ENCODE results near the gene TECPR1. TPM values are rescaled to one million over a fixed set of nuclear protein-coding genes. Genes with fewer than 3 reads are reported as not detected.

Gene TECPR1
- total RNA-seq, 1 experiment from 2014 or later: 21.5 TPM

DNA sequence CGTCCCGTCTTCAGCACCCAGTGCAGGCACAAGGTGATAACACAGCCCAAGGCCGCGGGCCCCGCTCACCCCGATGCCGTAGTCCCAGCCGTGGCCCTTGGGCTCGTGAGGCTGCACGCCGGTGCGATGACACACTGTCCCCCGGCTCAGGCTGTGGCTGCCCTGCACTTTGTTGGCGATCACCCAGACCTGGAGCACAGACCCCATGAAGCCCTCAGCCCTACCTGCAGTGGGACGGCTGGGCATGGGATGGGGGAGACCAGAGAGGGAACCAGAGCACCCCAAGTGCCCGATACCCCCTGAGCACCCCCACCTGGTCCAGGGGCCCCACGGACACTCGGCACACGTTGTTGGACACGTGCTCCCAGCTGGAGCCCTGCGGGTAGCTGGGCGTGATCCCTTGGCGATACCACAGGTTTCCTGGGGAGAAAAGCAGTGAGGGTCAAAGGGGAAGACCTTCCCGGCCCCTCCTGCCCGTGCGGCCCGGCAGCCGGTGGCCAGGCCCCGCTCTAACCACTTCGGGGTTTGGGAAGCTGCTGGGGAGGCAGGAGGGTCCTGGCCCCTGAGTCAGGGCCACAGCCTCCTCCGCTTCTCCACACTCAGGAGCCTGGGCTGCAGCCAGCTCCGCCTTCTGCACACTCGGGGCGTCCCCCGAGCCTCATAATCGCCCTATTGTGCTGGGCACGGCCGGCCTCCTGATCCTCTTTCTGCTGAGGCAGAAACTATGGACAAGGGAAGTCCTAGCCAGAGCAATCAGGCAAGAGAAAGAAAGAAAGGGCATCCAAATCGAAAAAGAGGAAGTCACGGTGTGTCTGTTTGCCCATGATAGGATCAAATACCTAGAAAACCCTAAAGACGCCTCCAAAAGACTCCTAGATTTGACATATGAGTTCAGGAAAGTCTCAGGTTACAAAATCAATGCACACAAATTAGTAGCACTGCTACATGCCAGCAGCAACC lies 34.1 kb downstream of the TECPR1 start:
- no peak for DNase-seq (ENCODE audit: low spot score)
- POLR2A ChIA-PET: no interaction called here
- TF ChIP-seq HMGXB4 (CRISPR knock-in tag; IDR thresholded peaks at IDR 0.05) (no peak), ERG (CRISPR knock-in tag; IDR thresholded peaks at IDR 0.05) (no peak), USF2 (CRISPR knock-in tag; IDR thresholded peaks at IDR 0.05) (no peak), SMAD4 (CRISPR knock-in tag; IDR thresholded peaks at IDR 0.05) (no peak), ZSCAN18 (CRISPR knock-in tag; IDR thresholded peaks at IDR 0.05) (no peak), ATF2 (CRISPR knock-in tag; IDR thresholded peaks at IDR 0.05; ENCODE audit: borderline replicate concordance, low read depth) (no peak), ZNF232 (CRISPR knock-in tag; IDR thresholded peaks at IDR 0.05) (no peak)
- TF ChIP-seq, protein P1, sequence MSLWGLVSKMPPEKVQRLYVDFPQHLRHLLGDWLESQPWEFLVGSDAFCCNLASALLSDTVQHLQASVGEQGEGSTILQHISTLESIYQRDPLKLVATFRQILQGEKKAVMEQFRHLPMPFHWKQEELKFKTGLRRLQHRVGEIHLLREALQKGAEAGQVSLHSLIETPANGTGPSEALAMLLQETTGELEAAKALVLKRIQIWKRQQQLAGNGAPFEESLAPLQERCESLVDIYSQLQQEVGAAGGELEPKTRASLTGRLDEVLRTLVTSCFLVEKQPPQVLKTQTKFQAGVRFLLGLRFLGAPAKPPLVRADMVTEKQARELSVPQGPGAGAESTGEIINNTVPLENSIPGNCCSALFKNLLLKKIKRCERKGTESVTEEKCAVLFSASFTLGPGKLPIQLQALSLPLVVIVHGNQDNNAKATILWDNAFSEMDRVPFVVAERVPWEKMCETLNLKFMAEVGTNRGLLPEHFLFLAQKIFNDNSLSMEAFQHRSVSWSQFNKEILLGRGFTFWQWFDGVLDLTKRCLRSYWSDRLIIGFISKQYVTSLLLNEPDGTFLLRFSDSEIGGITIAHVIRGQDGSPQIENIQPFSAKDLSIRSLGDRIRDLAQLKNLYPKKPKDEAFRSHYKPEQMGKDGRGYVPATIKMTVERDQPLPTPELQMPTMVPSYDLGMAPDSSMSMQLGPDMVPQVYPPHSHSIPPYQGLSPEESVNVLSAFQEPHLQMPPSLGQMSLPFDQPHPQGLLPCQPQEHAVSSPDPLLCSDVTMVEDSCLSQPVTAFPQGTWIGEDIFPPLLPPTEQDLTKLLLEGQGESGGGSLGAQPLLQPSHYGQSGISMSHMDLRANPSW (CRISPR knock-in tag; conservative IDR thresholded peaks at IDR 0.05; ENCODE audit: low read depth): no peak
- TF ChIP-seq, protein P2, sequence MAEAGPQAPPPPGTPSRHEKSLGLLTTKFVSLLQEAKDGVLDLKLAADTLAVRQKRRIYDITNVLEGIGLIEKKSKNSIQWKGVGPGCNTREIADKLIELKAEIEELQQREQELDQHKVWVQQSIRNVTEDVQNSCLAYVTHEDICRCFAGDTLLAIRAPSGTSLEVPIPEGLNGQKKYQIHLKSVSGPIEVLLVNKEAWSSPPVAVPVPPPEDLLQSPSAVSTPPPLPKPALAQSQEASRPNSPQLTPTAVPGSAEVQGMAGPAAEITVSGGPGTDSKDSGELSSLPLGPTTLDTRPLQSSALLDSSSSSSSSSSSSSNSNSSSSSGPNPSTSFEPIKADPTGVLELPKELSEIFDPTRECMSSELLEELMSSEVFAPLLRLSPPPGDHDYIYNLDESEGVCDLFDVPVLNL (CRISPR knock-in tag; IDR thresholded peaks at IDR 0.05; ENCODE audit: borderline replicate concordance, low read depth): no peak
- H3K27ac Mint-ChIP-seq: peak overlapping the region; percentile 45
- H3K36me3 Mint-ChIP-seq: no peaks in the 10 kb centered on the region
- H3K27me3 Mint-ChIP-seq (ENCODE audit: low read depth): no peaks in the 10 kb centered on the region
- no peak for ATAC-seq
- no peak overlapping the region for H3K4me3 Mint-ChIP-seq
- CTCF ChIA-PET: no interaction called here
- no peaks in the 10 kb centered on the region for H3K9me3 Mint-ChIP-seq
- peaks cover 5% of the 10 kb centered on the region for H3K4me1 Mint-ChIP-seq

GRCh38 chr7:98216941-98217622 lies 35.0 kb downstream of the TECPR1 start:
- DNase-seq (ENCODE audit: low spot score) (no peak), ATAC-seq (no peak)
- no peak overlapping the region for H3K27ac Mint-ChIP-seq
- peaks cover 5% of the 10 kb centered on the region for H3K4me1 Mint-ChIP-seq
- CTCF ChIA-PET: no interaction called here
- no peaks in the 10 kb centered on the region for H3K27me3 Mint-ChIP-seq (ENCODE audit: low read depth)
- TF ChIP-seq RELA (CRISPR knock-in tag; IDR thresholded peaks at IDR 0.05; ENCODE audit: borderline replicate concordance): 0 out of 2 replicates have a peak, but pooled peaks have one; percentile 16
- TF ChIP-seq ETV6 (CRISPR knock-in tag; IDR thresholded peaks at IDR 0.05): no peak
- no peak for TF ChIP-seq NR3C1 (CRISPR knock-in tag; conservative IDR thresholded peaks at IDR 0.05; ENCODE audit: low read depth)
- TF ChIP-seq CBFB (CRISPR knock-in tag; IDR thresholded peaks at IDR 0.05; ENCODE audit: low read depth): no peak
- no peak for TF ChIP-seq MXD4 (CRISPR knock-in tag; IDR thresholded peaks at IDR 0.05; ENCODE audit: borderline replicate concordance)
- TF ChIP-seq ZNF512 (CRISPR knock-in tag; IDR thresholded peaks at IDR 0.05; ENCODE audit: borderline replicate concordance): no peak
- TF ChIP-seq, protein P3, sequence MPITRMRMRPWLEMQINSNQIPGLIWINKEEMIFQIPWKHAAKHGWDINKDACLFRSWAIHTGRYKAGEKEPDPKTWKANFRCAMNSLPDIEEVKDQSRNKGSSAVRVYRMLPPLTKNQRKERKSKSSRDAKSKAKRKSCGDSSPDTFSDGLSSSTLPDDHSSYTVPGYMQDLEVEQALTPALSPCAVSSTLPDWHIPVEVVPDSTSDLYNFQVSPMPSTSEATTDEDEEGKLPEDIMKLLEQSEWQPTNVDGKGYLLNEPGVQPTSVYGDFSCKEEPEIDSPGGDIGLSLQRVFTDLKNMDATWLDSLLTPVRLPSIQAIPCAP (CRISPR knock-in tag; IDR thresholded peaks at IDR 0.05): no peak
- no peak for TF ChIP-seq USF2 (CRISPR knock-in tag; IDR thresholded peaks at IDR 0.05)
- no peaks in the 10 kb centered on the region for H3K9me3 Mint-ChIP-seq
- no peaks in the 10 kb centered on the region for H3K36me3 Mint-ChIP-seq
- POLR2A ChIA-PET: no interaction called here
- no peak overlapping the region for H3K4me3 Mint-ChIP-seq
